ENCODE results near the gene LARP1B.
"Not testable (repeated sequence)": the region's sequence is repeated elsewhere in the genome, so short reads cannot be mapped to it uniquely, and the experiment has no call there.

Gene LARP1B

GRCh38 chr4:128060699-128061565 lies at the start of gene LARP1B:
LARP1B (plus strand) TSS chr4:128061312; CDS start chr4:128074952, 13,640 bp downstream.
- Mint-ChIP-seq H3K27ac (peak within 1 kb of the TSS; percentile 96 to 98), H3K4me3 (peak within 1 kb of the TSS; percentile 86 to 89), H3K9me3 (no peaks in the 10 kb centered on the region), H3K4me1 (peaks cover 17% of the 10 kb centered on the region), H3K27me3 (no peaks in the 10 kb centered on the region)
- DNase-seq (peak; percentile 95 to 96), ATAC-seq (peak; percentile 93)

GRCh38 chr4:128025319-128025718 lies 35.8 kb upstream of the LARP1B start:
- DNase-seq, result no peak
- ATAC-seq, result no peak
- H3K27me3 Mint-ChIP-seq, result no peaks in the 10 kb centered on the region
- peak overlapping the region in 1 of 2 donors; percentile 13 for H3K27ac Mint-ChIP-seq
- no peaks in the 10 kb centered on the region for H3K9me3 Mint-ChIP-seq
- H3K4me1 Mint-ChIP-seq, result no peaks in the 10 kb centered on the region
- H3K4me3 Mint-ChIP-seq, result no peak overlapping the region

- no peak overlapping the region for H3K4me3 Mint-ChIP-seq
- no peaks in the 10 kb centered on the region for H3K9me3 Mint-ChIP-seq
- H3K27ac Mint-ChIP-seq, result no peak overlapping the region
- ATAC-seq, result no peak
- no peaks in the 10 kb centered on the region for H3K27me3 Mint-ChIP-seq
- H3K4me1 Mint-ChIP-seq, result no peaks in the 10 kb centered on the region
- DNase-seq, result no peak
These were observed 31.2 kb upstream of the LARP1B start for GRCh38 chr4:128029907-128030306.

- Mint-ChIP-seq H3K4me3 (no peak overlapping the region), H3K4me1 (no peaks in the 10 kb centered on the region), H3K27me3 (no peaks in the 10 kb centered on the region), H3K27ac (peak overlapping the region in 1 of 2 donors; percentile 67), H3K9me3 (no peaks in the 10 kb centered on the region)
- DNase-seq (no peak), ATAC-seq (no peak)
These were observed 29.2 kb upstream of the LARP1B start for GRCh38 chr4:128031756-128032384.

- ATAC-seq, result no peak
- no peak for DNase-seq
- Mint-ChIP-seq H3K4me1 (no peaks in the 10 kb centered on the region), H3K4me3 (no peak overlapping the region), H3K9me3 (no peaks in the 10 kb centered on the region), H3K27me3 (no peaks in the 10 kb centered on the region), H3K27ac (no peak overlapping the region)
These were observed 21.5 kb upstream of the LARP1B start for GRCh38 chr4:128039568-128039967.

GRCh38 chr4:128047019-128047418 lies 14.1 kb upstream of the LARP1B start:
- not testable (repeated sequence) for H3K9me3 Mint-ChIP-seq, H3K4me3 Mint-ChIP-seq, H3K4me1 Mint-ChIP-seq, H3K27me3 Mint-ChIP-seq, ATAC-seq, DNase-seq
- peak overlapping the region in 1 of 2 donors; percentile 59 for H3K27ac Mint-ChIP-seq

- H3K9me3 Mint-ChIP-seq, H3K27me3 Mint-ChIP-seq, H3K4me1 Mint-ChIP-seq, H3K4me3 Mint-ChIP-seq, H3K27ac Mint-ChIP-seq, DNase-seq, ATAC-seq: not testable (repeated sequence)
These were observed 13.6 kb upstream of the LARP1B start for GRCh38 chr4:128047514-128047913.

- not testable (repeated sequence) for H3K4me3 Mint-ChIP-seq, H3K27me3 Mint-ChIP-seq, H3K4me1 Mint-ChIP-seq, DNase-seq, H3K27ac Mint-ChIP-seq, ATAC-seq, H3K9me3 Mint-ChIP-seq
These were observed 9.9 kb upstream of the LARP1B start for GRCh38 chr4:128051229-128051628.

GRCh38 chr4:128054907-128055306 lies 6.2 kb upstream of the LARP1B start:
- ATAC-seq, H3K4me3 Mint-ChIP-seq, H3K9me3 Mint-ChIP-seq, H3K27me3 Mint-ChIP-seq, DNase-seq, H3K27ac Mint-ChIP-seq, H3K4me1 Mint-ChIP-seq: not testable (repeated sequence)

GRCh38 chr4:128055441-128056206 lies 5.5 kb upstream of the LARP1B start:
- not testable (repeated sequence) for DNase-seq, H3K4me1 Mint-ChIP-seq, H3K27ac Mint-ChIP-seq, ATAC-seq, H3K9me3 Mint-ChIP-seq, H3K4me3 Mint-ChIP-seq, H3K27me3 Mint-ChIP-seq

- Mint-ChIP-seq H3K27ac (no peak overlapping the region), H3K27me3 (no peaks in the 10 kb centered on the region), H3K4me3 (no peak overlapping the region), H3K4me1 (no peaks in the 10 kb centered on the region), H3K9me3 (no peaks in the 10 kb centered on the region)
- ATAC-seq (no peak), DNase-seq (no peak)
These were observed 4.7 kb upstream of the LARP1B start for GRCh38 chr4:128056396-128056795.

GRCh38 chr4:128060121-128060698 lies 902 bp upstream of the LARP1B start:
- Mint-ChIP-seq H3K4me1 (peaks cover 14% of the 10 kb centered on the region), H3K9me3 (no peaks in the 10 kb centered on the region), H3K4me3 (peak overlapping the region; percentile 86 to 89), H3K27me3 (no peaks in the 10 kb centered on the region), H3K27ac (peak overlapping the region; percentile 96 to 98)
- ATAC-seq (no peak), DNase-seq (no peak)

GRCh38 chr4:128061566-128062536 lies 739 bp downstream of the LARP1B start:
- peak overlapping the region; percentile 76 to 78 for H3K27ac Mint-ChIP-seq
- peaks cover 17% of the 10 kb centered on the region for H3K4me1 Mint-ChIP-seq
- ATAC-seq (peak; percentile 58), DNase-seq (peak; percentile 59 to 74)
- H3K4me3 Mint-ChIP-seq, result peak overlapping the region; percentile 83 to 88
- H3K27me3 Mint-ChIP-seq, result no peaks in the 10 kb centered on the region
- H3K9me3 Mint-ChIP-seq, result no peaks in the 10 kb centered on the region

GRCh38 chr4:128066453-128066820 lies 5.3 kb downstream of the LARP1B start:
- ATAC-seq, H3K27me3 Mint-ChIP-seq: not testable (repeated sequence)
- H3K4me1 Mint-ChIP-seq, result peaks cover 17% of the 10 kb centered on the region

More at GRCh38 chr4:128066453-128066820, 5.3 kb downstream of the LARP1B start:
- not testable (repeated sequence) for DNase-seq, H3K4me3 Mint-ChIP-seq, H3K9me3 Mint-ChIP-seq, H3K27ac Mint-ChIP-seq
